Skeletal muscle tissue (tissue), 4 donors: Measurements from ENCODE around the gene PLEKHJ1. TPM values are rescaled to one million over a fixed set of nuclear protein-coding genes. Genes with fewer than 3 reads are reported as not detected.
A peak's percentile ranks its signal among the peaks of the same experiment; 100 is the strongest.

ENCODE experiments used
- H3K27ac ChIP-seq: one replicate; pipeline ENCODE4 v1.7.0; 2013; ENCODE audit warnings: mild to moderate bottlenecking, low read depth, low read length, inconsistent platforms
- H3K27me3 ChIP-seq, 3 donors: one replicate each; pipeline ENCODE4 v1.7.0; 2013; ENCODE audit warnings: low read length in 3 of 3; ENCODE audit not compliant: control insufficient read depth in 3 of 3, insufficient read depth in 3 of 3
- H3K36me3 ChIP-seq, 3 donors: one replicate each; pipeline ENCODE4 v1.7.0; 2013; ENCODE audit warnings: low read length in 3 of 3; ENCODE audit not compliant: control insufficient read depth in 3 of 3, insufficient read depth in 3 of 3
- H3K4me1 ChIP-seq, 3 donors: one replicate each; pipeline ENCODE4 v1.7.0; 2013; ENCODE audit warnings: low read length in 3 of 3, mild to moderate bottlenecking in 3 of 3; ENCODE audit not compliant: control insufficient read depth in 3 of 3, insufficient read depth in 3 of 3
- H3K4me3 ChIP-seq, 3 donors: one replicate each; pipeline ENCODE4 v1.7.0; 2013; ENCODE audit warnings: low read length in 3 of 3
- H3K9ac ChIP-seq, 3 donors: one replicate each; pipeline ENCODE4 v1.7.0; 2013; ENCODE audit warnings: low read length in 3 of 3, mild to moderate bottlenecking in 3 of 3, moderate library complexity in 2 of 3, low read depth in 1 of 3
- H3K9me3 ChIP-seq, 3 donors: one replicate each; pipeline ENCODE4 v1.7.0; 2013; ENCODE audit warnings: low read length in 3 of 3; ENCODE audit not compliant: control insufficient read depth in 3 of 3
- total RNA-seq: library from RNA; depleted of rRNA; stranded (reverse); fragments of >200 nt; gene quantifications from one replicate; pipeline ENCODE4 v1.2.3, GENCODE V29; 2014
- donor health status: Osteomylitis.

PLEKHJ1 gene
- total RNA-seq, 1 donor from 2014 or later, result 63.2 TPM

DNA sequence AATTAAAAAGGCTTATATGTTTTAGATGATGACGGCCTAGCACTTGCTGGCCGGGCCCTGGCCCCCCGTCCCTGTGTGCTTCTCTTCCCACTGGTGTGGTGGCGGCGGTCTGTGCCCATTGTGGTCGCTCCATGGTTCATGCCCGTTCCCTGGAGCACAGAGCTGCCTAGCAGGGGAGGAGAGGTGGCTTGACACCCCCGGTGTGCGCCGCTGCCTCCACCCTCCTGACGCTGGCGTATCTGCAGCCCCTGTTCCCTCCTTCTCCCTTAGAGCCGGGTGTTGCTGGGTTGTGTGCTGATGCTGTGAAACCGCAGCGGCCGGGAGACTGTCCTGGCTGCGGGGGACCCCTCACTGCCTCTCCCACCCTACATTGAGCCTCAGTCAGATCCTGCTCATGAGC, 43.3 kb downstream of the PLEKHJ1 start:
- Histone ChIP-seq H3K27me3 (no peaks in the 10 kb centered on the region), H3K9ac (no peak overlapping the region), H3K4me1 (peaks cover 3 to 26% (median 8%) of the 10 kb centered on the region in 3 donors), H3K4me3 (no peak overlapping the region), H3K27ac (no peak overlapping the region), H3K9me3 (no peaks in the 10 kb centered on the region), H3K36me3 (peaks cover 35 to 49% (median 39%) of the 10 kb centered on the region in 3 donors)

DNA sequence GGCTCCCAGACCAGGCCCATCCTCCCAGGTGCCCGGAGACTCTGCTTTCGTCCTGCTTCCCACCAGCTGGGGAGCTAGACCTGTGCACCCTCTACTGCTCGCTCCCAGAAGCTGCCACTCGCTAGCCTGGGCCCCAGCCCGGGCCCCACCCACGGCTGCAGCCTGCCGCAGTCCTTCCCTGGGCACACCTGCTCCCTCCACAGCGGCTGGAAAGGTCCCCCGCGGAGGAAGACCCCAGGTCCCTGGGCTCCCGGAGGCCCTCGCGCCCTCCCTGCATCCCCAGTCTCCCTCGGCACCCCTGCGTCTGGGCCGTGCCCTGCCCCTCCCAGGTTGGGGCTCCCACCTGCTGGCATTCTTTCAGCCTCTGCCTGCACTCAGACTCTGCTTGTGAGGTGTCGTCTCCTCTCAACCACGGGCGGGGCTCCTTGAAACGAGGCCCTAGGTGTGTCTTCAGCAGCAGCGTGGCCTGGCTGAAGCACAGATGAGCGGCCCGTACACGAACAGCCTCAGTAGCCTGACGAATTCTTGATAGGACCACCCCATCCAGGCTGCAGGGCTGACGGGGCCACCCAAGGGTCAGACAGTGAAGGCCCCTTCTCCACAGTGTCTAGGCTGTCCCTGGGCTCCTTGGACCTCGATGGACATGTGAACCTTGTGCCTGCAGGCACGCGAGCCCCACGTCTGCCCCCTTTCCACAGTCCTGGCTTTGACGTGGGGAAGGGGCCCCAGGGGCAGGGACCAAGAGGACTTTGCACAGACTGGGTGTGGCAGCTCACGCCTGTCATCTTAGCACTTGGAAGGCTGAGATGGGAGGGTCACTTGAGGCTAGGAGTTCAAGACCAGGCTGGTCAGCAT, 44.4 kb downstream of the PLEKHJ1 start:
- peaks cover 11 to 37% (median 17%) of the 10 kb centered on the region in 3 donors for H3K4me1 ChIP-seq
- H3K36me3 ChIP-seq, result peaks cover 35 to 48% (median 39%) of the 10 kb centered on the region in 3 donors

DNA sequence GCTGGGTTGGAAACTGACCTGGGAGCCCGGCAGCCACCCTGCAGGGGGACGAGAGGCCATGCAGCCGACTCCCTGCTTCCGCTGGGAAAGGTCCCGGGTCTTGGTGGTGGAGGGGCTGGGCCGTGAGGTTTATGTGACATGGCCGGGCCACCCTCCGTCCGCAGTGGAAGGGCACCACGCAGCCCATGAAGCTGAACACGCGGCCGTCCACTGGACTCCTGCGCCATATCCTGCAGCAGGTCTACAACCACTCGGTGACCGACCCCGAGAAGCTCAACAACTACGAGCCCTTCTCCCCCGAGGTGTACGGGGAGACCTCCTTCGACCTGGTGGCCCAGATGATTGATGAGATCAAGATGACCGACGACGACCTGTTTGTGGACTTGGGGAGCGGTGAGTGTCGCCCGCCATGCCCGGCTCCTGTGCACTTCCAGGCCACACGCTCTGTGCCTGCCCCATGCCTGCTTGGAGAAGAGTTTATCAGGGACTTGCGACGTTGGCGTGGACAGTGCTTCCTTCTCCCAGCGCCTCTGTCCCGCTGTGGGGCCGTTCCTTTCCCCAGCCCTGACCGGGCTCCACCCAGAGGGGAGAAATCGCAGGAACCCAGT, 45.2 kb downstream of the PLEKHJ1 start:
- Histone ChIP-seq H3K27me3 (no peaks in the 10 kb centered on the region), H3K4me3 (no peak overlapping the region), H3K4me1 (peaks cover 17 to 40% (median 23%) of the 10 kb centered on the region in 3 donors), H3K9me3 (no peaks in the 10 kb centered on the region), H3K36me3 (peaks cover 32 to 47% (median 39%) of the 10 kb centered on the region in 3 donors), H3K9ac (no peak overlapping the region), H3K27ac (no peak overlapping the region)

More for the DNA sequence above, 44.4 kb downstream of the PLEKHJ1 start:
- no peaks in the 10 kb centered on the region for H3K9me3 ChIP-seq
- H3K27ac ChIP-seq, result no peak overlapping the region
- no peaks in the 10 kb centered on the region for H3K27me3 ChIP-seq
- H3K9ac ChIP-seq, result no peak overlapping the region
- no peak overlapping the region for H3K4me3 ChIP-seq

DNA sequence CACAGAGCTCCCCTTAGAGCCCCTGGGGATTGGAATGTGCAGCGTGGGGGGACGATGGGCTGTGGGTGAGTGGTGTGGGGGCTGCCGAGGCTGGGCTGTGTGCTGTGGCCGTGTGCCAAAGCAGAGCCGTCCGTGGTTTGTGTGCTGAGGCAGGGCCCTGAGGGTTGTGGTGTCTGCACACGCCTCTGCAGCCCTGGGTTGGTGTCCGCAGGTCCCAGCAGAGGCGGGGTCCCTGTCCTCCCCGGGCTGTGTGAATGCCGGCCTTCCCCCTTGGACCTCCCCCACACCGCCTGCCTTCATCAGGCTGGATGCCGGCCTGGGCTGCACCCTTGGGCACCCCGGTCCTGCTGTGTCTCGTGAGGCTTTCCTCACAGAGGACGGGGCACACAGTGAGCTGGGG, 46.2 kb downstream of the PLEKHJ1 start:
- H3K9ac ChIP-seq, result no peak overlapping the region
- no peak overlapping the region for H3K4me3 ChIP-seq
- H3K4me1 ChIP-seq, result peaks cover 23 to 47% (median 31%) of the 10 kb centered on the region in 3 donors
- H3K36me3 ChIP-seq, result peaks cover 23 to 46% (median 36%) of the 10 kb centered on the region in 3 donors
- H3K27me3 ChIP-seq, result no peaks in the 10 kb centered on the region
- H3K27ac ChIP-seq, result no peak overlapping the region
- no peaks in the 10 kb centered on the region for H3K9me3 ChIP-seq

DNA sequence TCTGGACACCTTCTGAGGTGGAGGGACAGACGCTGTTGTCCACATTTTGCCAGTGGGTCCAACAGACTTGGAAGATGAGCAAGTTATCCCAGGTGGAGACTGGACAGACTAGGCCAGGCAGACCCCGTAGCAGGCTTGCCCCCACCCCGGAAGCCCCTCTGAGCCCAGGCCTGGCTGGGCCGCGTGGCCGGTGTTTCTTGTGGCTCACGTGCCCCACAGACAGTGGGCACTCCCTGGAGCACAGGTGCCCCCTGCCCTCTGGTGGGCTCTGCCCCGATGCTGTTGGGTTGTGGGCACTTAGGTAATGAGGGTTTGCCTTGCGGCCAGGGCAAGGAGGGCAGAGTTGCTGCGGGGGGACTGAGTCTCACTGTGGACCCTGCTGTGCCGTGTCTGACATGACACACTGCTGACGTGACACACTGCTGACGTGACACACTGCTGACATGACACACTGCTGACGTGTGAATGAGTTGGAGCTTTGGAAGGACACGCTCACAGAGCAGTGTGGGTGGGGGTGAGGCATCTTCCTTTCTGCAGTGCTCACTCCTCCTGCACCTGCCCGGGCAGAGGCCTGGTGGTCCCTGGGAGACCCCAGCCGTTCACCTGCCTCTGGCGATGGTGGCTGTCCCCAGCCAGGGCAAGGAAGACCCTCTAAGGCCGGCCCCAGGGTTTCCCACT, 47.3 kb downstream of the PLEKHJ1 start:
- no peaks in the 10 kb centered on the region for H3K9me3 ChIP-seq
- peak overlapping the region in 1 of 3 donors; percentile 8 for H3K9ac ChIP-seq
- no peak overlapping the region for H3K4me3 ChIP-seq
- H3K4me1 ChIP-seq, result peaks cover 33 to 58% (median 39%) of the 10 kb centered on the region in 3 donors
- no peaks in the 10 kb centered on the region for H3K27me3 ChIP-seq
- peak overlapping the region; percentile 19 for H3K27ac ChIP-seq
- peaks cover 20 to 41% (median 29%) of the 10 kb centered on the region in 3 donors for H3K36me3 ChIP-seq

DNA sequence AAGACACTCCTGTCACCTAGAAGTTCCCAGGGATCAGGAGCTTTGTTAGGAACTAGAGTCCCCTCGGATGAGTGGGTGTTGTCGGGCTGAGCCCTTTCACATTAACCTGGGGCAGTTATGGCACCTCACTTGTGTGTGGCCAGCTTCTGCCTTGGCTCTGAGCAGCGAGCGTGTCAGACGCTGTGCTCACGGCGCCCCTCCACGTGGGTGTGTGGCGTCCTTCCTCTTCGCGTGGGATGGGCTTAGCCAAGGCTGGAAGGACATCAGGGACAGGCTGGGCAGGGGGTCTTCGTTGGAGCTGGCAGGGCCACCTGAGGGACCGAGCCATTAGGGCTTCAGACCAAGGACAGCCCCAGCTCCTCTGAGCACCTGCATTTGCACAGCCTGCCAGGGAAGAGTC, 49.0 kb downstream of the PLEKHJ1 start:
- H3K27me3 ChIP-seq, result no peaks in the 10 kb centered on the region
- H3K9ac ChIP-seq, result peak overlapping the region; percentile 47 to 80 (median 52)
- no peaks in the 10 kb centered on the region for H3K9me3 ChIP-seq
- peaks cover 13 to 33% (median 19%) of the 10 kb centered on the region in 3 donors for H3K36me3 ChIP-seq
- peaks cover 37 to 70% (median 41%) of the 10 kb centered on the region in 3 donors for H3K4me1 ChIP-seq
- H3K27ac ChIP-seq, result peak overlapping the region; percentile 86
- peak overlapping the region in 1 of 3 donors; percentile 56 for H3K4me3 ChIP-seq

DNA sequence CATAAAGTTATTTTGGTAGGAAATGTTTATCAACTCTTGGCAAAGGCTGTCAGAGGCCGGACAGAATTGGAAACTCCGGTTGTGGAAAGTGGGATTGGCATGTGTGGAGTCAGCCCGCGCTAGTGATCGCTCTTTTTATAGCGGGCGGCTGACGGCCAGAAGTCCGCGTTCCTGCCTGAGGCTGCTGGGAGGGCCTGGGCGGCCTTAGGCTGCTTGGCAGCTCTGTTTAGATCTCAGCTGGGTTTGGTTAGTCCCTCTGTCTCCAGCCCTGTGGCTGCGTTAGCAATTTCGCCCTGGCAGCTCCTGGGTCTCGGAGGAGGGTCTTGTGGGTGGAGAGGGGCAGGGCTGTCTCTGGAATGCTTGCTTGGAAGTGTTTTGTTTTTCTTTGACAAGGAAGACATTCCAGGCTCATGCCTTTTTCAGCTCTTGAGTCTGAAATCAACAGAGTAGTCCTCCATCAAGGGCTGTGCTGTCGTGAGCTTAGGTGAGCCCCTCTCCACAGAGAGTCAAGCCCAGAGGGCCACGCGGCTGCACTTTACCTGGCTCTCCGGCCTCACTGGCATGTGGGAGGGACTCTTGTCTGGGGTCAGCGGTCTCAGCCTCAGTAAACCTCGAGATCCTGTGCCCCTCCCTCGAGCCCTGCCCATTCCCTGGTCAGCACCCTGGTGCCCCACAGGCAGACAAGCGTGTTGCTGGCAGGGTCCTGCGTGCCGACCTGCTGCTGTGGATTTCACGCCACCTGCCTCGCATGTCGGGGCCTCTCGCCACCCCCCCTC, 49.9 kb downstream of the PLEKHJ1 start:
- Histone ChIP-seq H3K9me3 (no peaks in the 10 kb centered on the region), H3K4me3 (peak overlapping the region; percentile 54 to 60 (median 56)), H3K27me3 (no peaks in the 10 kb centered on the region), H3K9ac (peak overlapping the region; percentile 52 to 83 (median 80)), H3K36me3 (peaks cover 11 to 25% (median 13%) of the 10 kb centered on the region in 3 donors), H3K27ac (peak overlapping the region; percentile 86), H3K4me1 (peaks cover 40 to 73% (median 45%) of the 10 kb centered on the region in 3 donors)

DNA sequence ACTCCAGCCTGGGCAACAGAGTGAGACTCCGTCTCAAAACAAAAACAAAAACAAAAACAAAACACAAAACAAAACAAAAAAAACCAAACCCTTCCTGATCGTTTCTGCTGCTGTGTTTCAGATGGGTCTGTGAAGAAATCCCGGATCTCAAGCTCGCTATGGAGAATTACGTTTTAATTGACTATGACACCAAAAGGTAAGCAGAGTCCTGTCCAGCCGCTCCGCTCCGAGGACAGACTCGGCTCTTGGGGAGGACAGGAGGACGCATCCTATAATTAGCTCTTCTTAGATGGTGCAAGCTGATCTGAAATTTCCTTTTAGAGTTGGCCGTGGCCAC, 50.4 kb downstream of the PLEKHJ1 start:
- H3K9ac ChIP-seq, result peak overlapping the region in 2 of 3 donors; percentile 74 to 80
- H3K36me3 ChIP-seq, result peaks cover 5 to 26% (median 13%) of the 10 kb centered on the region in 3 donors
- H3K9me3 ChIP-seq, result no peaks in the 10 kb centered on the region
- peak overlapping the region; percentile 86 for H3K27ac ChIP-seq
- peak overlapping the region; percentile 35 to 52 (median 50) for H3K4me3 ChIP-seq
- peaks cover 46 to 78% (median 50%) of the 10 kb centered on the region in 3 donors for H3K4me1 ChIP-seq
- H3K27me3 ChIP-seq, result no peaks in the 10 kb centered on the region

DNA sequence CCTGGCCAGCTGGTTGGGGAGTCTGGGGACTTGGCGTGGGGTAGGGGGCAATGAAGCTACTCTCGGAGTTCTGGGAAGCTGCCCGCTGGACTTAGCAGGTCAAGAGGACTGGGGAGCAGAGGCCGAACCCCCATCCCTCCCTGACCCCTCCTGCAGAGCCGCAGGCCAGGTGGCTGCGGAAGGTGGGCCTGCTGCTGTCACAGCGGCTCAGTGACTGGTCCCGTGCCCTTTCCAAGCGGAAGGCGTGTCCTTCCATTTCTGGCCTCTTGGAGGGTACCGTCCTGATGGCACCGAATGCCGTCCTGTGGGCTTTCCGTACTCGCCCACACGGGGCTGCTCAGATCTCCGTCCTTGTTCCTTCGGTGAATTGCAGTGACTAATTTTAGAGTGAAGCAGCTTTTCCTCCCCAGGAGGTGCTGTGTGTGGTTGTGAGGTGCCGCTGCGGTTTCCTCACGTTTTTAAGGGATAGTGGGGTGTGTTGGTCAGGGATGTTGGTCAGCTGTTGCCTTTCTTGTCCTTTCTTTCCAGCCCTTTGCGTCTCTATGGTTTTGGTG, 51.6 kb downstream of the PLEKHJ1 start:
- no peak overlapping the region for H3K4me3 ChIP-seq
- H3K4me1 ChIP-seq, result peaks cover 52 to 87% (median 60%) of the 10 kb centered on the region in 3 donors
- no peaks in the 10 kb centered on the region for H3K27me3 ChIP-seq
- peak overlapping the region in 1 of 3 donors; percentile 12 for H3K9ac ChIP-seq
- peaks cover 4 to 29% (median 7%) of the 10 kb centered on the region in 3 donors for H3K36me3 ChIP-seq
- peak overlapping the region; percentile 86 for H3K27ac ChIP-seq
- no peaks in the 10 kb centered on the region for H3K9me3 ChIP-seq
